ENCODE measurements around the gene MOB3B.

The MOB3B gene

GRCh38 chr9:27534131-27534530 lies 4.5 kb upstream of the MOB3B start:
- H3K9me3 ChIP-seq (ENCODE audit: control insufficient read depth, low read length), result no peaks in the 10 kb centered on the region
- H3K27ac ChIP-seq (ENCODE audit: insufficient read depth, low read length, poor library complexity, severe bottlenecking), result no peak overlapping the region
- H3K36me3 ChIP-seq (ENCODE audit: control insufficient read depth, insufficient read depth, low read length), result no peaks in the 10 kb centered on the region
- no peaks in the 10 kb centered on the region for H3K4me1 ChIP-seq (ENCODE audit: control insufficient read depth, insufficient read depth, low read length, poor library complexity, severe bottlenecking)
- H3K27me3 ChIP-seq (replicated peaks; ENCODE audit: control insufficient read depth, insufficient read depth, low read length, poor library complexity, severe bottlenecking), result no peaks in the 10 kb centered on the region
- DNase-seq, result no peak
- no peak overlapping the region for H3K4me3 ChIP-seq (ENCODE audit: insufficient read depth, low read depth, low read length, poor library complexity, severe bottlenecking)

- H3K36me3 ChIP-seq (ENCODE audit: control insufficient read depth, insufficient read depth, low read length), result no peaks in the 10 kb centered on the region
- no peak overlapping the region for H3K4me3 ChIP-seq (ENCODE audit: insufficient read depth, low read depth, low read length, poor library complexity, severe bottlenecking)
- no peaks in the 10 kb centered on the region for H3K27me3 ChIP-seq (replicated peaks; ENCODE audit: control insufficient read depth, insufficient read depth, low read length, poor library complexity, severe bottlenecking)
- H3K27ac ChIP-seq (ENCODE audit: insufficient read depth, low read length, poor library complexity, severe bottlenecking), result no peak overlapping the region
- H3K4me1 ChIP-seq (ENCODE audit: control insufficient read depth, insufficient read depth, low read length, poor library complexity, severe bottlenecking), result peaks cover 5% of the 10 kb centered on the region
- DNase-seq, result no peak
- H3K9me3 ChIP-seq (ENCODE audit: control insufficient read depth, low read length), result no peaks in the 10 kb centered on the region
Observed at GRCh38 chr9:27533311-27533710, 3.7 kb upstream of the MOB3B start.

DNA sequence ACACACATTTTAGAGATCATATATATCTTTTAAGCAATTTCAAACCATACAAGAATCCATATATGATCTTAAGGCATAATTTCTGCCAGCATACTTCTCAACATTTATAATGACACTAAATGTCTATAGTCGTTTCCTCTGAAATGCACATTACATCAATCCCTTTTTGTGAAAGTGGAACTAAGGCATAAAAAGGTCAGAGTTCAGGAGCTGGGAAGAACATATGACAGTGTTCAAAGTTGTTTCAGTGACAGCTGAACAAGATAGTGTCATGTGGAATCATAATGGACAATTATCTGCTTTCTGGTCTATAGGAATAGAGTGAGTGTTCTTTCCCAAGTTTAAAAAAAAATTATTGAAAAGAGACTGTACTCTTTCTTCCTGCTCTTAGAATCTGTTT lies 2.4 kb upstream of the MOB3B start:
- H3K9me3 ChIP-seq (ENCODE audit: control insufficient read depth, low read length), result no peaks in the 10 kb centered on the region
- peaks cover 5% of the 10 kb centered on the region for H3K4me1 ChIP-seq (ENCODE audit: control insufficient read depth, insufficient read depth, low read length, poor library complexity, severe bottlenecking)
- H3K27ac ChIP-seq (ENCODE audit: insufficient read depth, low read length, poor library complexity, severe bottlenecking), result no peak overlapping the region
- H3K27me3 ChIP-seq (replicated peaks; ENCODE audit: control insufficient read depth, insufficient read depth, low read length, poor library complexity, severe bottlenecking), result no peaks in the 10 kb centered on the region
- H3K4me3 ChIP-seq (ENCODE audit: insufficient read depth, low read depth, low read length, poor library complexity, severe bottlenecking), result no peak overlapping the region
- H3K36me3 ChIP-seq (ENCODE audit: control insufficient read depth, insufficient read depth, low read length), result no peaks in the 10 kb centered on the region
- no peak for DNase-seq

DNA sequence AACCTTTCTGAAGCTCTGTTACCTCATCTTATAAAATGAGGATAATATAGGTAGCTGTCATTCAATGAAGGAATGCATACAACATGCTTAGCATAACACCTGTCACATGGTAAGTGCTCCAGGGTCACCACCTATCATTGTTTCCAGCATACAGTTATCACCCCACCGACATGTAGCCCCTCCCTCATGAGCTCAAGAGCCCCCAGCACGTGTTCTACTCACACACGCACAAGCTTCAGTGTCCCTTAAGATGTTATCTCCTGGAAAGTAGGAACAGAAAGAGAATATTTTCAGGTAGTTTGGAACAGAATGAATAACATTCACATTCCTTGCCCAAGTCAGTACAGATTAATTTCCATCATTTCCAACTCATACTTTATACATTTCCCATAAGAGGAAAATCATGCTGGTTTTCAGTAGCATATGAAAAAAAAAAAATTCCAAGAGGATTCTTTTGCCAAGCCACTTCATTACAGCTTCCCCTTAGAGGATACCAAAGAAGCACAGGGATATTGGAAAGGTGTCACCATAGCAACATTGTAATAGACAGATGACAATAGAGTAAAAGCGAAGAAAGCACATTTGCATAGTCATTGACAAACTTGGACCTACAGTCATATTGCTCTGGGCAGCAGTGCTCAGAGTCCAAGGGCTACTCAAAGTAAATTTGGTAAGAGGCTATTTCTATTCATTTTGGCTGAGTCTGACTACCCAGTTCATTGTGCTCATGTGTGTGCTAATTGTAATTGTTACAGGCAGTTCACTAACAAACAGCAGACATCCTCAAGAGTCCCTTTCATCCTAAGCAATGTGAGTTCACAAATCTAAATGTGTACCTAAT lies 1.5 kb upstream of the MOB3B start:
- Histone ChIP-seq H3K36me3 (ENCODE audit: control insufficient read depth, insufficient read depth, low read length) (no peaks in the 10 kb centered on the region), H3K9me3 (ENCODE audit: control insufficient read depth, low read length) (no peaks in the 10 kb centered on the region), H3K27me3 (replicated peaks; ENCODE audit: control insufficient read depth, insufficient read depth, low read length, poor library complexity, severe bottlenecking) (no peaks in the 10 kb centered on the region), H3K27ac (ENCODE audit: insufficient read depth, low read length, poor library complexity, severe bottlenecking) (no peak overlapping the region), H3K4me3 (ENCODE audit: insufficient read depth, low read depth, low read length, poor library complexity, severe bottlenecking) (no peak overlapping the region), H3K4me1 (ENCODE audit: control insufficient read depth, insufficient read depth, low read length, poor library complexity, severe bottlenecking) (peaks cover 5% of the 10 kb centered on the region)
- DNase-seq, result no peak

DNA sequence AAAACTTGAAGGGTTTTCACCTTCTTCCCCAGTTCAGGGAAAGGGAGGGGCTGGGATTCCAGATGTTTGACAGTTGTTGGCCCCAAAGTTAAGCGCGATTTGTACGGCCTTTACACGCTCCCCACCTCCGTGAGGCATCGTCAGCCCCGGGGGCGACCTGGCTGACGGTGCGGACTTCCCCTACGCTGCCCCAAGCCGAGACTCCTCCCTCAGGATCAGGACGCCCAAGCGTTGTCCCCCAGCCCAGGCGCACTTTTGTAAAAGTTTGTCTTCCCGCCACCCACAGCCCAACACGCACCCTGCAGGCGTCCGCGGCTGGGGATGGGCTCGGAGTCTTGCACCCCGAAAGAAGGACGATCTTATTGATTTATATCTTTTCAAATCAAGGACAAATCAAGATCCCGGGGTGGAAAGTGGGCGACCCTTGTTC lies 713 bp downstream of the MOB3B start:
- H3K27ac ChIP-seq (ENCODE audit: insufficient read depth, low read length, poor library complexity, severe bottlenecking), result no peak overlapping the region
- peak overlapping the region; percentile 79 for H3K4me3 ChIP-seq (ENCODE audit: insufficient read depth, low read depth, low read length, poor library complexity, severe bottlenecking)
- peaks cover 5% of the 10 kb centered on the region for H3K4me1 ChIP-seq (ENCODE audit: control insufficient read depth, insufficient read depth, low read length, poor library complexity, severe bottlenecking)
- no peaks in the 10 kb centered on the region for H3K36me3 ChIP-seq (ENCODE audit: control insufficient read depth, insufficient read depth, low read length)
- H3K9me3 ChIP-seq (ENCODE audit: control insufficient read depth, low read length), result no peaks in the 10 kb centered on the region
- H3K27me3 ChIP-seq (replicated peaks; ENCODE audit: control insufficient read depth, insufficient read depth, low read length, poor library complexity, severe bottlenecking), result no peaks in the 10 kb centered on the region
- DNase-seq, result peak; percentile 3 to 26 (median 10)

DNA sequence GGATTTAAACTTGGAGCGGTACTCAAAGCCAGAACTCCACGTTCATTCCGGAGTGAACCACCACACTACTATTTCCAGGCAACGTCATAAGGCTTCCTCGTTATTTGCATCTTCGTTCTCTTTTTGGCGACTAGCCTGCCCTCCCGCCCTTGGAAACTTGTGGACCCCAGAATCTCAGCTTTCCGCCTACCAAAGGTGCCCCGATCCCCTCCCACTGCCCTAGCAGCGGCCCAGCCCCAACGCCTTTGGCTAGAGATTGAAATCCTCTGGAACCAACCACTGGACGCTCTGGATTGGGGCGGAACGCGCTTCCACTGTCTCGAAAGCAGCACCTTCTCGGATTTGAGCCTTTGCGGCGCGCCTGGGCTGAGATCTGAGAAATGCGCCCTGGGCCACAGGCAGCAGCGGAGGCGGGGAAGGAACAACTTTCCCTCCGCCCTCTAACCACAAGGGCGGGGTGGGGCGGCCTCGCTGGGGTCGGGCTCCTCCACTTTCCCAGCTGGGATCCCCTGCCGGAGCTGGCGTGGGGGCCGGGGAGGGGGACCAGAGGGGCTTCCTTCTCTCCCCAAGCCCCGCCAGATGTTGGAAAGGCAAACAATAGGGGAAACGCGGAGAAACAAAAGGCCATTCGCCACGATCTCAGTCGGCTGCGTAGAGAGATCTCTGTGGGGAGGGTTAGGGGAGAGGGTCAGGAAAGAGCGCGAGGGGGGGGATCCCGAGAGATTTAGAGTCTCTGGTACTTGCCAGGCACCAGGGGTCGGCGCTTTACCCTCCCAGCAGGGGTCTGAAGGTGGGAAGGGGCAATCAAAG lies 1.3 kb downstream of the MOB3B start:
- H3K27me3 ChIP-seq (replicated peaks; ENCODE audit: control insufficient read depth, insufficient read depth, low read length, poor library complexity, severe bottlenecking), result no peaks in the 10 kb centered on the region
- peak in 2 of 3 donors; percentile 10 to 29 for DNase-seq

DNA sequence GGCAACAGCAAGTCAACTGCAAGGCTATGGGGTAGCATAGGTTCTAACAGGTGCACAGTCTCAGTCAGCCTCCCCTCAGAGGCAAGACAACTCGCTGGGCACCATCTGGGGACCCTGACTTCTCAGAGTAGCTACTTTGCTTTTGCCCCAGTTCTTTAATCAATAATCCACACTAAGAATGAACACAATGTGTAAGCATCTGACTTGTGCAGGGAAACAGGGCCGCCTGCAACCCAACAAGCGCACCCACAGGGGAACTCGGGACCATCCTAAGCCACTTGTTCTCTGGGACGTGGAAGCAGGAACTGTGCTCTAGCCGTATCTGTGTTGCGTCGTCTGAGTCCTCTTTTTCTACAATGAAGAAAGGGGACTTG lies 1.9 kb downstream of the MOB3B start:
- no peak for DNase-seq
- peaks cover 5% of the 10 kb centered on the region for H3K4me1 ChIP-seq (ENCODE audit: control insufficient read depth, insufficient read depth, low read length, poor library complexity, severe bottlenecking)
- H3K36me3 ChIP-seq (ENCODE audit: control insufficient read depth, insufficient read depth, low read length), result no peaks in the 10 kb centered on the region
- no peaks in the 10 kb centered on the region for H3K27me3 ChIP-seq (replicated peaks; ENCODE audit: control insufficient read depth, insufficient read depth, low read length, poor library complexity, severe bottlenecking)
- no peak overlapping the region for H3K27ac ChIP-seq (ENCODE audit: insufficient read depth, low read length, poor library complexity, severe bottlenecking)
- peak overlapping the region; percentile 79 for H3K4me3 ChIP-seq (ENCODE audit: insufficient read depth, low read depth, low read length, poor library complexity, severe bottlenecking)
- H3K9me3 ChIP-seq (ENCODE audit: control insufficient read depth, low read length), result no peaks in the 10 kb centered on the region

More for the DNA sequence above, 1.3 kb downstream of the MOB3B start:
- no peak overlapping the region for H3K27ac ChIP-seq (ENCODE audit: insufficient read depth, low read length, poor library complexity, severe bottlenecking)
- peak overlapping the region; percentile 79 for H3K4me3 ChIP-seq (ENCODE audit: insufficient read depth, low read depth, low read length, poor library complexity, severe bottlenecking)
- peaks cover 5% of the 10 kb centered on the region for H3K4me1 ChIP-seq (ENCODE audit: control insufficient read depth, insufficient read depth, low read length, poor library complexity, severe bottlenecking)
- no peaks in the 10 kb centered on the region for H3K36me3 ChIP-seq (ENCODE audit: control insufficient read depth, insufficient read depth, low read length)
- no peaks in the 10 kb centered on the region for H3K9me3 ChIP-seq (ENCODE audit: control insufficient read depth, low read length)

DNA sequence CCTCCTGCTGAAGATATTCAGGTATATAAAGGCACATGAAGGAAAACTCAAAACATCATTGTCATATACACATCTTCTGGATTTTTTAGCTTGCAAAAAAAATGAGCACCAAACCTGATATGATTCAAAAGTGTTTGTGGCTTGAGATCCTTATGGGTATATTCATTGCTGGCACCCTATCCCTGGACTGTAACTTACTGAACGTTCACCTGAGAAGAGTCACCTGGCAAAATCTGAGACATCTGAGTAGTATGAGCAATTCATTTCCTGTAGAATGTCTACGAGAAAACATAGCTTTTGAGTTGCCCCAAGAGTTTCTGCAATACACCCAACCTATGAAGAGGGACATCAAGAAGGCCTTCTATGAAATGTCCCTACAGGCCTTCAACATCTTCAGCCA lies 5.4 kb downstream of the MOB3B start, which contains the start of gene IFNK:
Gene IFNK (plus strand): TSS at position 55 of the 400 bp plus-strand sequence. CDS start 47 bp downstream, at position 102.
- Histone ChIP-seq H3K27ac (ENCODE audit: insufficient read depth, low read length, poor library complexity, severe bottlenecking) (no peak within 1 kb of the TSS), H3K36me3 (ENCODE audit: control insufficient read depth, insufficient read depth, low read length) (no peaks in the 10 kb centered on the region), H3K4me3 (ENCODE audit: insufficient read depth, low read depth, low read length, poor library complexity, severe bottlenecking) (no peak within 1 kb of the TSS), H3K9me3 (ENCODE audit: control insufficient read depth, low read length) (no peaks in the 10 kb centered on the region), H3K4me1 (ENCODE audit: control insufficient read depth, insufficient read depth, low read length, poor library complexity, severe bottlenecking) (peaks cover 5% of the 10 kb centered on the region), H3K27me3 (replicated peaks; ENCODE audit: control insufficient read depth, insufficient read depth, low read length, poor library complexity, severe bottlenecking) (no peaks in the 10 kb centered on the region)
- DNase-seq, result no peak

- Histone ChIP-seq H3K4me3 (ENCODE audit: insufficient read depth, low read depth, low read length, poor library complexity, severe bottlenecking) (no peak overlapping the region), H3K9me3 (ENCODE audit: control insufficient read depth, low read length) (no peaks in the 10 kb centered on the region), H3K27ac (ENCODE audit: insufficient read depth, low read length, poor library complexity, severe bottlenecking) (no peak overlapping the region), H3K36me3 (ENCODE audit: control insufficient read depth, insufficient read depth, low read length) (no peaks in the 10 kb centered on the region), H3K27me3 (replicated peaks; ENCODE audit: control insufficient read depth, insufficient read depth, low read length, poor library complexity, severe bottlenecking) (no peaks in the 10 kb centered on the region), H3K4me1 (ENCODE audit: control insufficient read depth, insufficient read depth, low read length, poor library complexity, severe bottlenecking) (no peaks in the 10 kb centered on the region)
- DNase-seq, result no peak
Observed at GRCh38 chr9:27523141-27523540, 6.5 kb downstream of the MOB3B start.

GRCh38 chr9:27520986-27521385 lies 8.6 kb downstream of the MOB3B start:
- DNase-seq, result no peak
- Histone ChIP-seq H3K4me1 (ENCODE audit: control insufficient read depth, insufficient read depth, low read length, poor library complexity, severe bottlenecking) (no peaks in the 10 kb centered on the region), H3K27me3 (replicated peaks; ENCODE audit: control insufficient read depth, insufficient read depth, low read length, poor library complexity, severe bottlenecking) (no peaks in the 10 kb centered on the region), H3K36me3 (ENCODE audit: control insufficient read depth, insufficient read depth, low read length) (no peaks in the 10 kb centered on the region), H3K27ac (ENCODE audit: insufficient read depth, low read length, poor library complexity, severe bottlenecking) (no peak overlapping the region), H3K9me3 (ENCODE audit: control insufficient read depth, low read length) (no peaks in the 10 kb centered on the region), H3K4me3 (ENCODE audit: insufficient read depth, low read depth, low read length, poor library complexity, severe bottlenecking) (no peak overlapping the region)
